Measurements from ENCODE around the gene FPR1.

The FPR1 gene

DNA sequence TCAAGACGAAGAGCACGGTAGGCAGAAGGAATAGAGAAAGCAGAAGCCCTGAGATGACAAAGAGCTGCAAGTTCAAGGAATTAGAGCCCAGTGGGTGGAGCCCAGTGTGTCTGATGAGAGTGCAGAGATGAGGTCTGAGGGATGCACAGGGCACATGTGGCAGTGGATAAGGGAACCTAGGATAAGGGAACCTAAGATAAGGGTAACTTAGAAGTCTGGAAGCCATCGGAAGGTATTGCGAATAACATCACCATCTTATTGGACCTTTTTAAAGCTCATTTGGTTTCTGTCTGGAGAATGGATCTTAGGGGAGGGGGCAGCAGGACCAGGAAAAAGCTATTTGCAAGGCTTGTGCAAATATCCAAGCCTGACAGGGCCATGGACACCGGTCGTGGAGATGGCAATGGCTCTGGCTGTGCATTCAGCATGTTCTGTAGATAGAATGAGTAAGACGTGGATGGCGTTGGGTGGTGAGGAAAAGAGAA, 44.6 kb upstream of the FPR1 start:
- H3K4me3 ChIP-seq (ENCODE audit: low read depth, low read length, poor library complexity, severe bottlenecking), result no peak overlapping the region
- no peaks in the 10 kb centered on the region for H3K9me3 ChIP-seq (ENCODE audit: low read length)
- TF ChIP-seq EZH2 (IDR thresholded peaks at IDR 0.05; ENCODE audit: borderline replicate concordance, low read length), result no peak
- TF ChIP-seq, protein P1, sequence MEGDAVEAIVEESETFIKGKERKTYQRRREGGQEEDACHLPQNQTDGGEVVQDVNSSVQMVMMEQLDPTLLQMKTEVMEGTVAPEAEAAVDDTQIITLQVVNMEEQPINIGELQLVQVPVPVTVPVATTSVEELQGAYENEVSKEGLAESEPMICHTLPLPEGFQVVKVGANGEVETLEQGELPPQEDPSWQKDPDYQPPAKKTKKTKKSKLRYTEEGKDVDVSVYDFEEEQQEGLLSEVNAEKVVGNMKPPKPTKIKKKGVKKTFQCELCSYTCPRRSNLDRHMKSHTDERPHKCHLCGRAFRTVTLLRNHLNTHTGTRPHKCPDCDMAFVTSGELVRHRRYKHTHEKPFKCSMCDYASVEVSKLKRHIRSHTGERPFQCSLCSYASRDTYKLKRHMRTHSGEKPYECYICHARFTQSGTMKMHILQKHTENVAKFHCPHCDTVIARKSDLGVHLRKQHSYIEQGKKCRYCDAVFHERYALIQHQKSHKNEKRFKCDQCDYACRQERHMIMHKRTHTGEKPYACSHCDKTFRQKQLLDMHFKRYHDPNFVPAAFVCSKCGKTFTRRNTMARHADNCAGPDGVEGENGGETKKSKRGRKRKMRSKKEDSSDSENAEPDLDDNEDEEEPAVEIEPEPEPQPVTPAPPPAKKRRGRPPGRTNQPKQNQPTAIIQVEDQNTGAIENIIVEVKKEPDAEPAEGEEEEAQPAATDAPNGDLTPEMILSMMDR (IDR thresholded peaks at IDR 0.05; ENCODE audit: low read length), result no peak
- no peaks in the 10 kb centered on the region for H4K20me1 ChIP-seq (ENCODE audit: insufficient read depth, low read length)
- H2AFZ ChIP-seq (ENCODE audit: low read length), result no peak overlapping the region
- H3K27me3 ChIP-seq (ENCODE audit: insufficient read depth, low read length), result no peaks in the 10 kb centered on the region
- H3K9me2 ChIP-seq (ENCODE audit: low read depth, low read length), result no peaks in the 10 kb centered on the region
- H3K4me2 ChIP-seq (ENCODE audit: low read length), result no peak overlapping the region
- H3K9ac ChIP-seq (ENCODE audit: low read length), result no peak overlapping the region
- H3K79me2 ChIP-seq (ENCODE audit: insufficient read depth, low read length), result no peaks in the 10 kb centered on the region
- no peaks in the 10 kb centered on the region for H3F3A ChIP-seq (ENCODE audit: insufficient read depth, low read length)
- H3K4me1 ChIP-seq (ENCODE audit: insufficient read depth, low read length, severe bottlenecking), result no peaks in the 10 kb centered on the region
- H3K27ac ChIP-seq (ENCODE audit: low read depth, low read length, poor library complexity, severe bottlenecking), result no peak overlapping the region
- H3K36me3 ChIP-seq (ENCODE audit: insufficient read depth, low read length), result no peaks in the 10 kb centered on the region

DNA sequence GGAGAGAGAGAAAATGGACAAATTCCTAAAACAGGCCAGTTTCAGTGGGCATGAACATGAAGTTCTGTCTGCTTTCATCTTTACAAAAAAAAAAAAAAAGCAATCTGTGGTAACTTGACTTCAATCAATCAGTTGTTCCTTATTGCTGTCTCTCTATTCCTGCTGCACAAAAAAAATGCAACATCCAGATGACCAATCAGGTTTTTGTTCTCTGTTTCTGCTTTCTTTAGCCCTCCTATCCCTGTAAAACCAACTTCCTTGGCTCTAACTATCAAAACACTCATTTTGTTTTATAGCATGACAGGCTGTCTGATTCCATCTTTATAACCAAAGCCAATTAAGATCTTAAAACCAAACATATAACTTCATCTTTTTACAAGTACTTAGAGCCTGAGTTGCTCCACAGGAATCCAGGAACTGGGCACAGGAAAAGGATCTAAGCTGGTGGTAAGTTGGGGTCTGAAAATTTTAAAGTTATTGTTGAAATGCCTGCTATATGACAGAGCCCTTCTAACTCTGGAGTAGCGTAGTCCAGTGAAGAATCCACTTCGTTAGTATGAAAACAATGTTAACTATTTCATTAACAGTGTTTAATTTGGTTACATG, 43.3 kb upstream of the FPR1 start, which contains the start of gene FPR3:
Gene FPR3, plus strand, starts transcription at position 273 of the 606 bp plus-strand sequence. CDS start 28,592 bp downstream, outside the sequence.
- Histone ChIP-seq H3K79me2 (ENCODE audit: insufficient read depth, low read length) (no peaks in the 10 kb centered on the region), H3K4me2 (ENCODE audit: low read length) (no peak within 1 kb of the TSS), H3K36me3 (ENCODE audit: insufficient read depth, low read length) (no peaks in the 10 kb centered on the region), H3K4me1 (ENCODE audit: insufficient read depth, low read length, severe bottlenecking) (no peaks in the 10 kb centered on the region), H3K9me2 (ENCODE audit: low read depth, low read length) (no peaks in the 10 kb centered on the region), H3K4me3 (ENCODE audit: low read depth, low read length, poor library complexity, severe bottlenecking) (no peak within 1 kb of the TSS), H3K27me3 (ENCODE audit: insufficient read depth, low read length) (no peaks in the 10 kb centered on the region), H3K9me3 (ENCODE audit: low read length) (no peaks in the 10 kb centered on the region), H3K9ac (ENCODE audit: low read length) (no peak within 1 kb of the TSS), H3F3A (ENCODE audit: insufficient read depth, low read length) (no peaks in the 10 kb centered on the region), H4K20me1 (ENCODE audit: insufficient read depth, low read length) (no peaks in the 10 kb centered on the region), H2AFZ (ENCODE audit: low read length) (no peak within 1 kb of the TSS), H3K27ac (ENCODE audit: low read depth, low read length, poor library complexity, severe bottlenecking) (no peak within 1 kb of the TSS)
- TF ChIP-seq EZH2 (IDR thresholded peaks at IDR 0.05; ENCODE audit: borderline replicate concordance, low read length), result no peak
- TF ChIP-seq, protein P1 (IDR thresholded peaks at IDR 0.05; ENCODE audit: low read length), result no peak

- H3K27me3 ChIP-seq (ENCODE audit: insufficient read depth, low read length), result no peaks in the 10 kb centered on the region
- no peak overlapping the region for H2AFZ ChIP-seq (ENCODE audit: low read length)
- H3K79me2 ChIP-seq (ENCODE audit: insufficient read depth, low read length), result no peaks in the 10 kb centered on the region
- no peaks in the 10 kb centered on the region for H3K9me3 ChIP-seq (ENCODE audit: low read length)
- no peaks in the 10 kb centered on the region for H3K9me2 ChIP-seq (ENCODE audit: low read depth, low read length)
- no peak overlapping the region for H3K9ac ChIP-seq (ENCODE audit: low read length)
- TF ChIP-seq, protein P1 (IDR thresholded peaks at IDR 0.05; ENCODE audit: low read length), result no peak
- no peak for TF ChIP-seq EZH2 (IDR thresholded peaks at IDR 0.05; ENCODE audit: borderline replicate concordance, low read length)
- no peaks in the 10 kb centered on the region for H3F3A ChIP-seq (ENCODE audit: insufficient read depth, low read length)
- no peak overlapping the region for H3K4me2 ChIP-seq (ENCODE audit: low read length)
- no peaks in the 10 kb centered on the region for H4K20me1 ChIP-seq (ENCODE audit: insufficient read depth, low read length)
- H3K27ac ChIP-seq (ENCODE audit: low read depth, low read length, poor library complexity, severe bottlenecking), result no peak overlapping the region
- no peaks in the 10 kb centered on the region for H3K36me3 ChIP-seq (ENCODE audit: insufficient read depth, low read length)
- H3K4me3 ChIP-seq (ENCODE audit: low read depth, low read length, poor library complexity, severe bottlenecking), result no peak overlapping the region
- H3K4me1 ChIP-seq (ENCODE audit: insufficient read depth, low read length, severe bottlenecking), result no peaks in the 10 kb centered on the region
These were observed 42.3 kb upstream of the FPR1 start for GRCh38 chr19:51793994-51794393.
